ENCODE data around the gene OR10Z1. TPM values are rescaled to one million over a fixed set of nuclear protein-coding genes. Genes with fewer than 3 reads are reported as not detected.

The OR10Z1 gene, protein sequence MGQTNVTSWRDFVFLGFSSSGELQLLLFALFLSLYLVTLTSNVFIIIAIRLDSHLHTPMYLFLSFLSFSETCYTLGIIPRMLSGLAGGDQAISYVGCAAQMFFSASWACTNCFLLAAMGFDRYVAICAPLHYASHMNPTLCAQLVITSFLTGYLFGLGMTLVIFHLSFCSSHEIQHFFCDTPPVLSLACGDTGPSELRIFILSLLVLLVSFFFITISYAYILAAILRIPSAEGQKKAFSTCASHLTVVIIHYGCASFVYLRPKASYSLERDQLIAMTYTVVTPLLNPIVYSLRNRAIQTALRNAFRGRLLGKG
- not detected in 5 replicates for total RNA-seq (2022; extraction: Qiagen RNA extraction; ENCODE audit: low read depth)

GRCh38 chr1:158604968-158605367 lies at the start of gene OR10Z1:
Gene OR10Z1 (plus strand): TSS chr1:158605268. CDS start chr1:158606439, 1,171 bp downstream.

GRCh38 chr1:158570480-158570879 lies 34.6 kb upstream of the OR10Z1 start, which contains the start of gene OR6P1:
Gene OR6P1 (minus strand): TSS chr1:158570580. CDS start chr1:158563604, 6,976 bp downstream.

GRCh38 chr1:158579733-158580132 lies 25.3 kb upstream of the OR10Z1 start, which contains the start of gene OR10X1:
Gene OR10X1 (minus strand): TSS chr1:158579899. CDS start chr1:158579899, 0 bp downstream.

Other genes starting within 250 kb of the OR10Z1 start
- not detected in 5 replicates for gene OR10T2, start 205.8 kb upstream of the OR10Z1 start, total RNA-seq (2022; extraction: Qiagen RNA extraction; ENCODE audit: low read depth)
- not detected in 5 replicates for gene OR10K2, start 179.0 kb upstream of the OR10Z1 start, total RNA-seq (2022; extraction: Qiagen RNA extraction; ENCODE audit: low read depth)
- not detected in 5 replicates for gene OR10K1, start 143.4 kb upstream of the OR10Z1 start, total RNA-seq (2022; extraction: Qiagen RNA extraction; ENCODE audit: low read depth)
- not detected in 5 replicates for gene OR10R2, start 133.0 kb upstream of the OR10Z1 start, total RNA-seq (2022; extraction: Qiagen RNA extraction; ENCODE audit: low read depth)
- not detected in 5 replicates for gene OR6Y1, start 50.9 kb upstream of the OR10Z1 start, total RNA-seq (2022; extraction: Qiagen RNA extraction; ENCODE audit: low read depth)
- gene OR6P1, start 34.7 kb upstream of the OR10Z1 start, total RNA-seq (2022; extraction: Qiagen RNA extraction; ENCODE audit: low read depth), result not detected in 5 replicates
- not detected in 5 replicates for gene OR10X1, start 25.4 kb upstream of the OR10Z1 start, total RNA-seq (2022; extraction: Qiagen RNA extraction; ENCODE audit: low read depth)
- not detected in 5 replicates for gene SPTA1, start 81.4 kb downstream of the OR10Z1 start, total RNA-seq (2022; extraction: Qiagen RNA extraction; ENCODE audit: low read depth)
- not detected in 5 replicates for gene OR6K2, start 95.4 kb downstream of the OR10Z1 start, total RNA-seq (2022; extraction: Qiagen RNA extraction; ENCODE audit: low read depth)
- gene OR6K3, start 115.5 kb downstream of the OR10Z1 start, total RNA-seq (2022; extraction: Qiagen RNA extraction; ENCODE audit: low read depth), result not detected in 5 replicates
- not detected in 5 replicates for gene OR6K6, start 149.5 kb downstream of the OR10Z1 start, total RNA-seq (2022; extraction: Qiagen RNA extraction; ENCODE audit: low read depth)
- not detected in 5 replicates for gene OR6N1, start 166.9 kb downstream of the OR10Z1 start, total RNA-seq (2022; extraction: Qiagen RNA extraction; ENCODE audit: low read depth)
- gene OR6N2, start 175.9 kb downstream of the OR10Z1 start, total RNA-seq (2022; extraction: Qiagen RNA extraction; ENCODE audit: low read depth), result not detected in 5 replicates
- gene MNDA, start 226.1 kb downstream of the OR10Z1 start, total RNA-seq (2022; extraction: Qiagen RNA extraction; ENCODE audit: low read depth), result not detected in 5 replicates